LNCaP clone FGC (cell line): ENCODE data around the gene TSHR.
A peak's percentile ranks its signal among the peaks of the same experiment; 100 is the strongest.
"Not testable (repeated sequence)": the region's sequence is repeated elsewhere in the genome, so short reads cannot be mapped to it uniquely, and the experiment has no call there.

Experiments used
- DNase-seq: peaks from one replicate; pipeline ENCODE4 v3.0.0-alpha.2; 2011; ENCODE audit warnings: low read depth
- H3K4me3 ChIP-seq: 2 replicates; pipeline ENCODE4 v1.5.1; 2011; ENCODE audit warnings: mild to moderate bottlenecking, low read depth, low read length, control low read depth
- TF ChIP-seq, protein P1 (sequence below): IDR thresholded peaks from 2 replicates; pipeline ENCODE4 v1.5.1; 2012; ENCODE audit warnings: mild to moderate bottlenecking; ENCODE audit not compliant: control insufficient read depth, insufficient read depth; ENCODE audit errors: extremely low read depth

The TSHR gene

DNA sequence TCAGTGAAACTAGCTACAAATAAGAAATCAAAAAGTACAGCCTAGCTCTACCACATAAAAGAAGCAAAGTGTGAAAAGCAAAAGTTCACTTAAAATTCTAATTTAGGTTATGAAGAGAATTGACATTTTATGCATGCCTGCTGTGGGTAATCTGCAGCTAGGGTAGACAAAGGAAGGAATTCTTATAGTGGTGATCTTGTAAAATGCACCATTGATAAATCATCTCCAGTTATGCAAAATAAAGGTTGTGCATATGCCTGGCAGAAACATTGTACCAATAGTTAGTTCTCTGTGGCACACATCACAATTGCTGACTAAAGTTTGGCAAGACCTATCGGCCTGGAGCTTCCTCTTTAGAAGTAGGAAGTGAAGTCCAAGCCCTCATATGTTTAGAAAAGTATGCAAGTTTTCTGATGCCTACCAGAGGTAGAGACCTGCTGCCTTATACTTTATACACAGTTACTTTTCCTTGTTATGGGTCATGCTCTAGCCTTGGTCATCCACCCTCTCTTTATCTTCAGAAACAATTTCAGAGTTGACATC is 78.3 kb downstream of the TSHR start:
- no peak overlapping the region for H3K4me3 ChIP-seq
- TF ChIP-seq, protein P1, sequence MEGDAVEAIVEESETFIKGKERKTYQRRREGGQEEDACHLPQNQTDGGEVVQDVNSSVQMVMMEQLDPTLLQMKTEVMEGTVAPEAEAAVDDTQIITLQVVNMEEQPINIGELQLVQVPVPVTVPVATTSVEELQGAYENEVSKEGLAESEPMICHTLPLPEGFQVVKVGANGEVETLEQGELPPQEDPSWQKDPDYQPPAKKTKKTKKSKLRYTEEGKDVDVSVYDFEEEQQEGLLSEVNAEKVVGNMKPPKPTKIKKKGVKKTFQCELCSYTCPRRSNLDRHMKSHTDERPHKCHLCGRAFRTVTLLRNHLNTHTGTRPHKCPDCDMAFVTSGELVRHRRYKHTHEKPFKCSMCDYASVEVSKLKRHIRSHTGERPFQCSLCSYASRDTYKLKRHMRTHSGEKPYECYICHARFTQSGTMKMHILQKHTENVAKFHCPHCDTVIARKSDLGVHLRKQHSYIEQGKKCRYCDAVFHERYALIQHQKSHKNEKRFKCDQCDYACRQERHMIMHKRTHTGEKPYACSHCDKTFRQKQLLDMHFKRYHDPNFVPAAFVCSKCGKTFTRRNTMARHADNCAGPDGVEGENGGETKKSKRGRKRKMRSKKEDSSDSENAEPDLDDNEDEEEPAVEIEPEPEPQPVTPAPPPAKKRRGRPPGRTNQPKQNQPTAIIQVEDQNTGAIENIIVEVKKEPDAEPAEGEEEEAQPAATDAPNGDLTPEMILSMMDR, result no peak
- no peak for DNase-seq

DNA sequence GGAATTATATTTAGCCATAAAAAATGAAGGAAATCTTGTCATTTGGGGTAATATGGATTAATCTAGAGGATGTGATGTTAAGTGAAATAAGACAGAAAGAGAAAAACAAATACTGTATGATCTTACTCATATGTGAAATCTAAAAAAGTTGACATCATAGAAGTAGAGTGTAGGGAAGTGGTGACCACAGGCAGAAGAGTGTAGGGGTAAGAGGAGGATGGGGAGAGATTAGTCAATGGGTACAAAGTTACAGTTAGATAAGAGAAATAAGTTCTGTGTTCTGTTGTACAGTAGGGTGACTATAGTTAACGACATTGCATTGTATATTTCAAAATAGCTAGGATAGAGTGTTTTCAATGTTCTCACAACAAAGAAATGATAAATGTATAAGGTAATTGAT is 87.0 kb downstream of the TSHR start:
- TF ChIP-seq, protein P1, result no peak
- no peak for DNase-seq

DNA sequence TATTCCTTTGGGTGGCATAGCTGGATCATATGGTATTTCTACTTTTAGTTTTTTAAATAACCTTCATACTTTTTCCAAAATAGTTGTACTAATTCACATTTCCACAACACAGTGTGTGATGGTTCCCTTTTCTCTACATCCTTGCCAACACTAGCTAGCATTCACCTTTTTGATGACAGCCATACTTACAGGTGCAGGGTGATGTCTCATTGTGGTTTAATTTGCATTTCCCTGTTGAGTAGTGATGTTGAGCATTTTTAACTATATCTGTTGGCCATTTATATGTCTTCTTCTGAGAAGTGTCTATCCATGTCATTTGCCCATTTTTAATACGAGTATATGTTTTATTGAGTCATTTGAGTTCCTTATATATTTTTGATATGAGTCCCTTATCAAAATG is 96.1 kb downstream of the TSHR start:
- no peak for DNase-seq
- TF ChIP-seq, protein P1, result no peak
- no peak overlapping the region for H3K4me3 ChIP-seq

More for the DNA sequence above, 87.0 kb downstream of the TSHR start:
- no peak overlapping the region for H3K4me3 ChIP-seq

DNA sequence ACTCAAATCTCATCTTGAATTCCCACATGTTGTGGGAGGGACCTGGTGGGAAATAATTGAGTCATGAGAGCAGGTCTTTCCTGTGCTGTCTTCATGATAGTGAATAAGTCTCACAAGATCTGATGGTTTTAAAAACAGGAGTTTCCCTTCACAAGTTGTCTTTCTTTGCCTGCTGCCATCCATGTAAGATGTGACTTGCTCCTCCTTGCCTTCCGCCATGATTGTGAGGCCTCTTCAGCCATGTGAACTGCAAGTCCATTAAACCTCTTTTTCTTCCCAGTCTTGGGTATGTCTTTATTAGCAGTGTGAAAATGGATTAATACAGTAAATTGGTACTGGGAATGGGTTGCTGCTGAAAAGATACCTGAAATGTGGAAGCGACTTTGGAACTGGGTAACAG is 98.6 kb downstream of the TSHR start:
- DNase-seq, H3K4me3 ChIP-seq: not testable (repeated sequence)

- no peak for DNase-seq
- TF ChIP-seq, protein P1, result no peak
- H3K4me3 ChIP-seq, result no peak overlapping the region
These were observed 100.5 kb downstream of the TSHR start for GRCh38 chr14:81055971-81056370.

- H3K4me3 ChIP-seq, result no peak overlapping the region
- DNase-seq, result peak; percentile 21
- TF ChIP-seq, protein P1, result no peak
These were observed 107.0 kb downstream of the TSHR start for GRCh38 chr14:81062380-81062779.

DNA sequence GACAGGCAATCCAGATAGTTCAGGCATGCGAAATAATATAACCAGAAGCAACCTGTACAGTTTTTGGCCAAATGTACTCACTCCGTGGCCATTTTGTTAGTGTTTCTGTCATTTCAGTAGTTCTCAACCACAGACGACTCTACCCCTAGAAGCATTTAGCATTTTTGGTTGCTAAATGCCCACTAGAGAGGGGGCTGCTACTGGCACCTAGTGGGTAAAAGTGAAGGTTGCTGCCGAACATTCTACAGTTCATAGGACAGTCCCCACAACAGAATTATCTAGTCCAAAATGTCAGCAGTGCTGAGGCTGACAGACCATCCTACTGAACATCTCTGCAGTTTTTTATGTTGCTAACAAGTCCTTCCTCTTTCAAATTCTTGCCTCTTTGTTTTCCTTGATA is 107.4 kb downstream of the TSHR start:
- no peak overlapping the region for H3K4me3 ChIP-seq
- peak; percentile 17 for DNase-seq
- TF ChIP-seq, protein P1, result peak; percentile 62
